Heart left ventricle (tissue), 16 donors: ENCODE results near the gene RYR3. TPM values are rescaled to one million over a fixed set of nuclear protein-coding genes. Genes with fewer than 3 reads are reported as not detected.

ENCODE experiments used
- ATAC-seq, 4 donors: fragments of 200-7000 bp; cut with Tn5 transposase; one replicate each; pipeline ENCODE4 v1.9.1; 2020 to 2022; ENCODE audit warnings: moderate library complexity in 4 of 4, mild to moderate bottlenecking in 3 of 4, moderate number of reproducible peaks in 1 of 4
- DNase-seq, 5 donors: peaks; one replicate each; pipeline ENCODE4 v3.0.0-alpha.2; 2020
- H3K27ac ChIP-seq, 12 donors: fragments of 200-600 bp; sonication (generic) in 4 of 12; one replicate each; pipeline versions ENCODE4 v1.5.0 to v1.8.0; 2016 to 2022; ENCODE audit warnings: mild to moderate bottlenecking in 2 of 12
- H3K27me3 ChIP-seq, 9 donors: fragments of 200-600 bp; sonication (generic) in 2 of 9; one replicate each; pipeline versions ENCODE4 v1.5.1 to v1.8.0; 2016 to 2022; ENCODE audit warnings: mild to moderate bottlenecking in 3 of 9
- H3K36me3 ChIP-seq, 9 donors: fragments of 200-600 bp; sonication (generic) in 2 of 9; one replicate each; pipeline versions ENCODE4 v1.5.0 to v1.8.0; 2018 to 2022; ENCODE audit warnings: mild to moderate bottlenecking in 2 of 9
- H3K4me1 ChIP-seq, 12 donors: fragments of 200-600 bp; sonication (generic) in 4 of 12; one replicate each; pipeline versions ENCODE4 v1.5.0 to v1.8.0; 2016 to 2022; ENCODE audit warnings: mild to moderate bottlenecking in 3 of 12
- H3K4me3 ChIP-seq, 12 donors: fragments of 200-600 bp; sonication (generic) in 4 of 12; one replicate each; pipeline versions ENCODE4 v1.5.0 to v1.8.0; 2017 to 2022; ENCODE audit warnings: mild to moderate bottlenecking in 9 of 12, moderate library complexity in 4 of 12
- H3K9me3 ChIP-seq, 12 donors: fragments of 200-600 bp; sonication (generic) in 4 of 12; one replicate each; pipeline versions ENCODE4 v1.5.0 to v1.8.0; 2016 to 2022; ENCODE audit warnings: mild to moderate bottlenecking in 1 of 12
- POLR2A ChIP-seq, 2 donors: fragments of 450-650 bp; IDR thresholded peaks; one replicate each; pipeline ENCODE4 v1.6.1; 2017; ENCODE audit warnings: antibody characterized with exemption in 2 of 2, mild to moderate bottlenecking in 2 of 2, moderate library complexity in 2 of 2
- WGBS, 4 donors: extraction: QIAGEN DNeasy Blood & Tissue Kit in 2 of 4; methylation state at CpG; one replicate each; pipeline versions ENCODE4 v1.1.5 to v1.1.7; 2013 to 2018; 5-methylcytosine and 5-hydroxymethylcytosine counted together
- intact Hi-C, 10 donors: fragments of 100-400 bp; cut with DNase I; formaldehyde crosslinking; loops; one replicate each; pipeline versions ENCODE4 v1.11.1 to v1.14.2; 2022
- polyA plus RNA-seq, 2 donors: library from polyadenylated mRNA; stranded (reverse); fragments of 200-250 nt; gene quantifications; one replicate each; pipeline ENCODE4 v1.2.3, GENCODE V29; 2013
- total RNA-seq, 9 donors: library from RNA; depleted of rRNA in 2 of 9; stranded (reverse); fragments of >200 nt in 2 of 9; fragmentation: NEBNext Ultra II Directional in 3 of 9; extraction: Animal tissue kit (Norgen Biotek cat#: 25700) in 3 of 9; gene quantifications; one replicate each; pipeline versions ENCODE4 v1.1.0 to v1.2.4, GENCODE V29; 2016 to 2023
- TF ChIP-seq, protein P1 (sequence below), 12 donors: fragments of 200-600 bp; sonication (generic) in 4 of 12; IDR thresholded peaks; one replicate each; pipeline versions ENCODE4 v1.5.0 to v1.8.0; 2018 to 2022; ENCODE audit warnings: antibody characterized with exemption in 12 of 12, mild to moderate bottlenecking in 5 of 12
- donor health status: ischemic (EF 13 %, LVEDD 7.1; RV severe dilation, severe dysfunction).
- donor health status: healthy with polysubstance abuse.
- donor health status: DM: no; HTN: yes; CAD: no.
- donor health status: DM: no; HTN: no; CAD: no.
- donor health status: ischemic (EF 25% LVEDD 6.9; RV normal size, moderate dysfunction).
- donor health status: ischemic (EF 25% LVEDD 5.7; RV mildly dilated, moderate dysfunction).
- donor health status: healthy.
- donor health status: DM: yes; HTN: yes; CAD: no.
- donor health status: ischemic (EF 35%, LVEDD 5.7; RV mildly dilated, moderate dysfunction).
- donor health status: nonischemic (EF 11% LVEDD 7.7; RV severe dilation, severe dysfunction).
- donor health status: DM: yes; HTN: yes; CAD: no.
- donor health status: PGD.
- donor health status: ischemic (EF 29% LVEDD 5.4; RV normal size, mild dysfunction).
- donor health status: nonischemic (EF 23%, LVEDD 6.1; RV moderate dilation, normal function).

RYR3 gene
- total and polyA plus RNA-seq, 11 donors, result 0.01 to 0.35 (median 0.23) TPM; not detected in 2

DNA sequence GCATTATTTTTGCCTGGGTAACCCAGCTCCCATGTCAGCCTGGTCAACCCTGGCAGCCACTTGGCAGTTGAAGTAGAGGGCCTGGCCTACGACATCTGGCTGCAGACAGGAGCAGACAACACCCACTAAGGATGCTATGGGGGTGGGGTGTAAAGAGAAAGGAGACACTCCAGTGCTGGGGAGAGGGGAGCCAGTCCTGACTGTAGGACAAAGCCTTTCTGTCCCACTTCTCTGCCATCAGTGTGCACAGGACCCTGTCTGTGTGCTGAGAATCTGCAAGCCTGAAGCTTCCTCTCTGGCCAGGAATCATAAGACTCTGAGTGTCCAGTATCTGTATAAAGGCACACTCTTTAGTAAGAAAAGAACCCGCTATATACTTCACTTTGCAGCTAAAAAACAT, 561.2 kb downstream of the RYR3 start:
- H3K4me1 ChIP-seq, result no peaks in the 10 kb centered on the region
- no peak overlapping the region for H3K4me3 ChIP-seq
- H3K9me3 ChIP-seq, result no peaks in the 10 kb centered on the region
- ATAC-seq (peak in 3 of 4 donors; percentile 41 to 66 (median 55)), DNase-seq (peak in 1 of 5 donors; percentile 25)
- peaks cover 0 to 8% (median 2%) of the 10 kb centered on the region in 9 donors for H3K36me3 ChIP-seq
- H3K27ac ChIP-seq, result no peak overlapping the region
- no peak for TF ChIP-seq POLR2A (IDR thresholded peaks at IDR 0.05)
- TF ChIP-seq, protein P1, sequence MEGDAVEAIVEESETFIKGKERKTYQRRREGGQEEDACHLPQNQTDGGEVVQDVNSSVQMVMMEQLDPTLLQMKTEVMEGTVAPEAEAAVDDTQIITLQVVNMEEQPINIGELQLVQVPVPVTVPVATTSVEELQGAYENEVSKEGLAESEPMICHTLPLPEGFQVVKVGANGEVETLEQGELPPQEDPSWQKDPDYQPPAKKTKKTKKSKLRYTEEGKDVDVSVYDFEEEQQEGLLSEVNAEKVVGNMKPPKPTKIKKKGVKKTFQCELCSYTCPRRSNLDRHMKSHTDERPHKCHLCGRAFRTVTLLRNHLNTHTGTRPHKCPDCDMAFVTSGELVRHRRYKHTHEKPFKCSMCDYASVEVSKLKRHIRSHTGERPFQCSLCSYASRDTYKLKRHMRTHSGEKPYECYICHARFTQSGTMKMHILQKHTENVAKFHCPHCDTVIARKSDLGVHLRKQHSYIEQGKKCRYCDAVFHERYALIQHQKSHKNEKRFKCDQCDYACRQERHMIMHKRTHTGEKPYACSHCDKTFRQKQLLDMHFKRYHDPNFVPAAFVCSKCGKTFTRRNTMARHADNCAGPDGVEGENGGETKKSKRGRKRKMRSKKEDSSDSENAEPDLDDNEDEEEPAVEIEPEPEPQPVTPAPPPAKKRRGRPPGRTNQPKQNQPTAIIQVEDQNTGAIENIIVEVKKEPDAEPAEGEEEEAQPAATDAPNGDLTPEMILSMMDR (IDR thresholded peaks at IDR 0.05), result no peak
- intact Hi-C loops, result no loop called here
- no peaks in the 10 kb centered on the region for H3K27me3 ChIP-seq
- 72 to 79% (median 77%) methylated on average over 2 of the region's 2 CpGs for WGBS, 4 donors

DNA sequence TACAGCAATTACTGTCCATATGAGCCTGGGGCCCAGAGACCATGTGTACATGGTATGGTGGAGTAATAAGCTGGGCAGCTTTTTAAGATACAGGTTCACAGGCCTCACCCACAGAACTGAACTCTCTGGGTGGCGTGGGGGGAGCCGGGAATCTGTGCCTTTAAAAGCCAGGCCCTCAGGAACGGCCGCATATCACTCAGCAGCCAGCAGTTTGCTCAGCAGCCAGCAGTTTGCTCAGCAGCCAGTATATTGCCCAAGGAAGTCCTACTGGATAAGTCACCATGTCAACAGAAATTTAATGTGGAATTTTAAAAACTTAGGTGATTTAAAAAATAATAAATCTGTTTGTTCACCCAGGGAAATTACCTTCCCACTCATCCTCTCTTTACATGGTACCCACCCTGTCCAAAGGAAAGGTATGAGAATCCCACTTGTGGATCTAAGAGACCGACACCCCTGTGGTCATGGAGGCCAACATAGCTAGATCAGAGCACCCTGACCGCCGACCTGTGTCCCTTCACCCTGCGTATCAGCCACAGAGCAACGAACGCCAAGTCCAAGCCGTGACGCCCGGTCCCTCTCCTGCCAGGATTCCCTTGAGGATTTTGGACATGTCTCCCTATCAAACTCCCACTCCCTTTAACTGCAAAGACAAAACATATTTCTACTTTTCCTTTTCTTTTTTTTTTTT, 561.8 kb downstream of the RYR3 start:
- H3K4me3 ChIP-seq, result no peak overlapping the region
- no peaks in the 10 kb centered on the region for H3K4me1 ChIP-seq
- H3K27me3 ChIP-seq, result no peaks in the 10 kb centered on the region
- TF ChIP-seq, protein P1 (IDR thresholded peaks at IDR 0.05), result no peak
- TF ChIP-seq POLR2A (IDR thresholded peaks at IDR 0.05), result no peak
- WGBS, 4 donors, result 75 to 83% (median 82%) methylated on average over 13 of the region's 13 CpGs
- H3K27ac ChIP-seq, result no peak overlapping the region
- no peak for ATAC-seq
- H3K9me3 ChIP-seq, result no peaks in the 10 kb centered on the region
- intact Hi-C loops, result no loop called here
- peaks cover 0 to 5% (median 0%) of the 10 kb centered on the region in 9 donors for H3K36me3 ChIP-seq
- no peak for DNase-seq

GRCh38 chr15:33874156-33874555, 563.4 kb downstream of the RYR3 start:
- no peak for DNase-seq
- 81 to 91% (median 84%) methylated on average over 2 of the region's 2 CpGs for WGBS, 4 donors
- no peak for TF ChIP-seq POLR2A (IDR thresholded peaks at IDR 0.05)
- TF ChIP-seq, protein P1 (IDR thresholded peaks at IDR 0.05), result no peak

DNA sequence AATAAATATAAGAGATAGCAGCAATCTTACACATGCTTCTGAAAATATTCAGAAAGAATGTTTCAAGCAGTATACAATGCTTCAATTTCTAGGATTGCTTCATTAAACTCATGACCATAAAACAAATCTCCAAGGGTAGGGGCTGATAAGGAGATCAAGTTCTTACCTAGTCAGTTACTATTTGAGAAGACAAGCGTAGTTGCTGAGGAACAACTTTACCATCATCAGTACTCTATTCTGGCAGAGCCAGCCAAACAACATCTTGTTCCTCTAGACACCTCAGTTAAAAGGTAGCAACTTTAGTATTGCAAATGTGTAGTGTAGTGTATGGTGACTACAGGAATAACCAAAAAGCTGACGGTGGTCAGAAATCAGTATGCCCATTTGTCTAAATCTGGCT, 572.2 kb downstream of the RYR3 start:
- Histone ChIP-seq H3K4me3 (no peak overlapping the region), H3K4me1 (peaks cover 0 to 4% (median 0%) of the 10 kb centered on the region in 12 donors), H3K9me3 (no peaks in the 10 kb centered on the region), H3K27ac (no peak overlapping the region), H3K36me3 (no peaks in the 10 kb centered on the region), H3K27me3 (no peaks in the 10 kb centered on the region)
- ATAC-seq, result no peak
- DNase-seq, result no peak
- TF ChIP-seq, protein P1 (IDR thresholded peaks at IDR 0.05), result no peak
- no peak for TF ChIP-seq POLR2A (IDR thresholded peaks at IDR 0.05)
- WGBS, 4 donors, result 90 to 99% (median 95%) methylated on average over 2 of the region's 2 CpGs
- intact Hi-C loops, result no loop called here

More at GRCh38 chr15:33874156-33874555, 563.4 kb downstream of the RYR3 start:
- H3K9me3 ChIP-seq, result no peaks in the 10 kb centered on the region
- ATAC-seq, result no peak
- peaks cover 0 to 3% (median 0%) of the 10 kb centered on the region in 9 donors for H3K36me3 ChIP-seq
- intact Hi-C loops, result no loop called here
- no peaks in the 10 kb centered on the region for H3K4me1 ChIP-seq
- H3K27ac ChIP-seq, result no peak overlapping the region
- H3K4me3 ChIP-seq, result no peak overlapping the region
- no peaks in the 10 kb centered on the region for H3K27me3 ChIP-seq
